GM12864 (cell line): ENCODE results near the gene CEBPZ.
"Not testable (repeated sequence)": the region's sequence is repeated elsewhere in the genome, so short reads cannot be mapped to it uniquely, and the experiment has no call there.

Experiments
- DNase-seq: peaks from one replicate; pipeline ENCODE4 v3.0.0-alpha.2; 2011; ENCODE audit warnings: low read depth
- H3K4me3 ChIP-seq: 2 replicates; pipeline ENCODE4 v1.5.1; 2011; ENCODE audit warnings: mild to moderate bottlenecking, low read depth, low read length, control low read depth
- TF ChIP-seq, protein P1 (sequence below): IDR thresholded peaks from 2 replicates; pipeline ENCODE4 v1.5.1; 2011; ENCODE audit warnings: low read depth, mild to moderate bottlenecking, moderate library complexity, low read length, control low read depth, inconsistent platforms; ENCODE audit errors: missing control alignments

Gene CEBPZ

GRCh38 chr2:37223131-37223530 is 8.3 kb downstream of the CEBPZ start:
- TF ChIP-seq, protein P1, sequence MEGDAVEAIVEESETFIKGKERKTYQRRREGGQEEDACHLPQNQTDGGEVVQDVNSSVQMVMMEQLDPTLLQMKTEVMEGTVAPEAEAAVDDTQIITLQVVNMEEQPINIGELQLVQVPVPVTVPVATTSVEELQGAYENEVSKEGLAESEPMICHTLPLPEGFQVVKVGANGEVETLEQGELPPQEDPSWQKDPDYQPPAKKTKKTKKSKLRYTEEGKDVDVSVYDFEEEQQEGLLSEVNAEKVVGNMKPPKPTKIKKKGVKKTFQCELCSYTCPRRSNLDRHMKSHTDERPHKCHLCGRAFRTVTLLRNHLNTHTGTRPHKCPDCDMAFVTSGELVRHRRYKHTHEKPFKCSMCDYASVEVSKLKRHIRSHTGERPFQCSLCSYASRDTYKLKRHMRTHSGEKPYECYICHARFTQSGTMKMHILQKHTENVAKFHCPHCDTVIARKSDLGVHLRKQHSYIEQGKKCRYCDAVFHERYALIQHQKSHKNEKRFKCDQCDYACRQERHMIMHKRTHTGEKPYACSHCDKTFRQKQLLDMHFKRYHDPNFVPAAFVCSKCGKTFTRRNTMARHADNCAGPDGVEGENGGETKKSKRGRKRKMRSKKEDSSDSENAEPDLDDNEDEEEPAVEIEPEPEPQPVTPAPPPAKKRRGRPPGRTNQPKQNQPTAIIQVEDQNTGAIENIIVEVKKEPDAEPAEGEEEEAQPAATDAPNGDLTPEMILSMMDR, result no peak
- no peak for DNase-seq
- no peak overlapping the region for H3K4me3 ChIP-seq

- H3K4me3 ChIP-seq, result no peak overlapping the region
- TF ChIP-seq, protein P1, result no peak
- no peak for DNase-seq
Measured at GRCh38 chr2:37219046-37219445, 12.3 kb downstream of the CEBPZ start.

DNA sequence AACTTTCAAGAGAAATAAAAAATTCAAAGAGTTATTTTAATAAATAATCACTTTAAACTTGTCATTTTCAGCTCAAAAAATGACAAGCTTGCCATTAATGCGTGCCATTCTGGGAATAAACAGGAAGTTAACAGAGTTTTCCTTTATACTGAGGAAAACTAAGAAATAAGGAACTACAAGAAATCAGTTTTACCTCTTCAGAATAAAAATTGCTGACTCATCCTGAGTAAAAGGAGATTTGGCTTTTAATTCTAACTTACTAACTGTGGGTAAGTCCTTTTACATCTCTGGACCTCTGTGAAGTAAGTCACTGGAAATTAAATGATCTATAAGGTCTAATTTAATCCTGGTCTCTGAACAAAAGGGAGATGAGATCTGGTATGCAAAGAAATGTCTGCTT is 16.1 kb downstream of the CEBPZ start:
- TF ChIP-seq, protein P1, result no peak
- DNase-seq, result no peak
- no peak overlapping the region for H3K4me3 ChIP-seq

DNA sequence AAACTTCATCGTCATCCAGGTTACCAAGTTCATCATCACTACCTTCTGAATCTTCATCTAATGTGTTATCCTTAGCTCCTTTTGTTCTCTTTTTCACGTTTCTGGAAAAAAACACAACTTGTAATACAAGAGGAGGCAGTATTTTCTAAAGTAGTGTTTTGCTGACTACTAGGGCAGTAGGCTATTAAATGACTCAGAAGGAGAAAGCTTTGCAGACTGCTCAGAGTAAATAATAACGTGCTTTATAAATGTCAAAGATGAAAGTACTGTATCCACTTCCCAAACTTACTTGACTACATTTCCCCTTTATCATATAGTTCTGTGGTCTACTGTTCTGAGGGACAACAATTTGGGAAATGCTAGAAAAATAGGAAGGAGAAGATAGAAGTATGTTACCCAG is 19.5 kb downstream of the CEBPZ start:
- DNase-seq, result no peak
- no peak overlapping the region for H3K4me3 ChIP-seq
- TF ChIP-seq, protein P1, result no peak

DNA sequence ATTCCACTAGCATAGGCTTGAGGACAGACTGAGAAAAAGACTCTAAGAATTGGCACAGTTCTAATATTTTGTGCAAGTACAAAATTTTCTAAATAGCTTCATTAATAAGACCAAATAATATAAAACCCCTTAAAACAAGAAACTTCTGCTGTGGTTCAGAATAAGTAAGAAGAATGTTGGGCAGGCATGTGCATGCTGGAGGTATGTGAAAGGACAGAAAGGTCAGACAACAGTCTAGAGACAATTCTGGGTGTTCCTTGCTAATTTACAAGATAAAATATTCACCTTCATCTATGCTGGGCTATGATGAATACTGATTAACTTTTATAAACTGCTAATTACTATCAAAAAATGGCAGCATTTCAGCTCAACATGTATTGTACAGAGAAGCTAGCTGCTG is 20.2 kb downstream of the CEBPZ start:
- TF ChIP-seq, protein P1, result no peak
- DNase-seq, result no peak
- no peak overlapping the region for H3K4me3 ChIP-seq

- H3K4me3 ChIP-seq, DNase-seq: not testable (repeated sequence)
Measured at GRCh38 chr2:37206760-37207159, 24.6 kb downstream of the CEBPZ start.

DNA sequence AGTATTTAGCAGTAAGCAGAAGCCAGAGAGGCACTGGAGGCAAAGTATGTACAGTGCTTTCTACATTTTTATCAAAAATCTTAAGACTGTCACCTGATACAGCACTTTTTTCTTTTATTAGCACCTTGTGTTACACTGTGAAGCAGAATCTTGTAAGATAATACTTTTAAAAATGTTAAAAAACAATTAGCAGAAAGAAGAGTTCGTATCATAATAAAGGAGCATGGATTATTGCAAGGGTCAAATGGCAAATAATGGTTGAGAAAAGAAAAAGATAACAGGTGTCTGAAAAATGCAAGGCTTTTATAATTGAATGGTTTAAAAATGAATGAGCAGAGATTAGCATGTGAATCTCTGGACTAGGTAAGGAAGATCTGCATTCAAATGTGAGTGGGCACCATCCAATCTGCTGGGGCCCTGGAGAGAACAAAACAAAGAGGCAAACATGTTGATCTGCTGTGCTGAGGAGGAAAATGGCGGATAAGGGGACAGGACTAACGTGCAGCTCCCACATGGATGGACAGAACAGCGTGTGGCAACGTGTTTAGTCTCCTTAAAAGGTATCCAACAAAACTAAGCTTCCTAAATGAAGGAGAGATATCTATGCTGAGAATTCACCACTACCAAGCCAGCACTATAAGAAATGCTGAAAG is 25.6 kb downstream of the CEBPZ start:
- H3K4me3 ChIP-seq, result no peak overlapping the region
- TF ChIP-seq, protein P1, result no peak
- no peak for DNase-seq

DNA sequence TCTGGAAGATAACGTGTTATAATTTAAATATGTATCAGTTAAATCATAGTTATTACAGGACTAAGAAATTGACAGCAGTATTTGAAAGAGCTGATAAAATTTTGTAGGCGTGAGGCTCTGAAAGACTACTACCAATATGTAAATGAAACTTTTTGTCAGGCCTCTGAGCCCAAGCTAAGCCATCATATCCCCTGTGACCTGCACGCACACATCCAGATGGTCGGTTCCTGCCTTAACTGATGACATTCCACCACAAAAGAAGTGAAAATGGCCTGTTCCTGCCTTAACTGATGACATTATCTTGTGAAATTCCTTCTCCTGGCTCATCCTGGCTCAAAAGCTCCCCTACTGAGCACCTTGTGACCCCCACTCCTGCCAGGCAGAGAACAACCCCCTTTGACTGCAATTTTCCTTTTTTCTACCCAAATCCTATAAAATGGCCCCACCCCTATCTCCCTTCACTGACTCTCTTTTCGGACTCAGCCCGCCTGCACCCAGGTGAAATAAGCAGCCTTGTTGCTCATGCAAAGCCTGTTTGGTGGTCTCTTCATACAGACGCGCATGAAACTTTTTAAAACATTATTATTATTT is 26.2 kb downstream of the CEBPZ start:
- not testable (repeated sequence) for H3K4me3 ChIP-seq, DNase-seq
